Small intestine (tissue), 7 donors: ENCODE measurements around the gene RUBCN. TPM values are rescaled to one million over a fixed set of nuclear protein-coding genes. Genes with fewer than 3 reads are reported as not detected.
"Not testable (repeated sequence)": the region's sequence is repeated elsewhere in the genome, so short reads cannot be mapped to it uniquely, and the experiment has no call there.

Experiments
- DNase-seq, 2 donors: peaks; one replicate each; pipeline versions ENCODE4 v3.0.0 to v3.0.0-alpha.2; 2013
- FAIRE-seq: peaks from 2 replicates; lab custom pipeline; 2012; peaks lifted over from hg19 to GRCh38; lab: Jason Lieb, UNC
- H3K27ac ChIP-seq, 3 donors: one replicate each; pipeline ENCODE4 v1.5.1; 2013; ENCODE audit warnings: low read length in 2 of 3, mild to moderate bottlenecking in 2 of 3, control low read depth in 1 of 3, inconsistent platforms in 1 of 3, low read depth in 1 of 3, moderate library complexity in 1 of 3
- H3K27me3 ChIP-seq, 3 donors: one replicate each; pipeline ENCODE4 v1.6.1; 2013; ENCODE audit warnings: low read length in 3 of 3, inconsistent platforms in 1 of 3; ENCODE audit not compliant: control insufficient read depth in 3 of 3, insufficient read depth in 3 of 3
- H3K36me3 ChIP-seq, 3 donors: one replicate each; pipeline ENCODE4 v1.6.1; 2013; ENCODE audit warnings: low read length in 3 of 3, inconsistent platforms in 1 of 3, low read depth in 1 of 3, mild to moderate bottlenecking in 1 of 3, moderate library complexity in 1 of 3; ENCODE audit not compliant: control insufficient read depth in 3 of 3, insufficient read depth in 2 of 3
- H3K4me1 ChIP-seq, 3 donors: one replicate each; pipeline ENCODE4 v1.6.1; 2013; ENCODE audit warnings: low read length in 2 of 3, inconsistent platforms in 1 of 3, low read depth in 1 of 3, mild to moderate bottlenecking in 1 of 3, moderate library complexity in 1 of 3; ENCODE audit not compliant: control insufficient read depth in 3 of 3, insufficient read depth in 2 of 3
- H3K4me3 ChIP-seq, 3 donors: one replicate each; pipeline ENCODE4 v1.5.1; 2013; ENCODE audit warnings: low read length in 3 of 3, control low read depth in 1 of 3, inconsistent platforms in 1 of 3, low read depth in 1 of 3, mild to moderate bottlenecking in 1 of 3, moderate library complexity in 1 of 3
- H3K9me3 ChIP-seq, 2 donors: one replicate each; pipeline ENCODE4 v1.6.1; 2013; ENCODE audit warnings: low read depth in 1 of 2, low read length in 1 of 2; ENCODE audit not compliant: control insufficient read depth in 2 of 2, insufficient read depth in 1 of 2
- WGBS, 3 donors: extraction: QIAGEN DNeasy Blood & Tissue Kit; methylation state at CpG; one replicate each; pipeline ENCODE4 v1.1.7; 2013; 5-methylcytosine and 5-hydroxymethylcytosine counted together
- polyA plus RNA-seq, 4 donors: library from polyadenylated mRNA; stranded (reverse) in 3 of 4; unstranded in 1 of 4; fragments of 200-250 nt in 3 of 4; fragments of 120-200 nt in 1 of 4; gene quantifications; one replicate each; pipeline versions ENCODE4 v1.2.1 to v1.2.3, GENCODE V29; 2013
- donor health status: healthy with polysubstance abuse.
- donor health status: control.
- donor health status: control.
- donor health status: Bipolar disorder and iron deficiency.
- donor health status: healthy.

Gene RUBCN
- polyA plus RNA-seq, 4 donors: 6.9 to 14.6 (median 11.7) TPM

DNA sequence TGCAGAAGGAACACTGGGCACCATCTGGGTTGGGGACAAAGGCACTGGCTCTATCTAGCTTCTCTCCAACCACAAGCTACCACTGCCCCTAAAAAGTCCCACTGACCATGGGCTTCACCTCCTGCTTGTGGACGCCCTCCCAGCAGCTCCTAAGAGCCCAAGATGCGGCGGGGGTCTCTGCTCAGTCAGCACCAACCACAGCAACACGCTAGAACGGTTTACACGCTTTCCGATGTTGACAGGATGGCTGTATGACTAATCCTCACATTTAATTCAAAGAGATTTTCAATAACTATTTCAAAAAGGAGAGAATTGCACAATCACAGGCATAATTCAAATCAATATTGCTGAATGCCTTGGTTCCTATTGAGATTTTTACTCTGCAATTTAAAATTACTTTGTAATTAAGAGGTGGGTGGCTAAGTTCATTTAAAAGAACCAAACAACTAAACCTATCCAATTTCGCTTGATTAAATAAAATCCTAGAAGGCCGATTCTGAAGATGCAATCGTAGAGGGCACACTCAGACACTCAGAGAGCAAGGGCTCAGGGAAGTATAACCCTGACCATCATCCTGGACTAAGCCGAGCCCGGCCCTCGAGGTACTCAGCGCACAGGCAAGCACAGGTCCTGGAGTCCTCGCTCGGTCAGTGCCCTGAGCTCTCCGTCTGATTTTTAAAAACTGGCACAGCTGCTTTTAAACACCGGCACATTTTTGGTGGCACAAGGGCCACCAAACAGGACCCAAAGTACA lies 110.1 kb downstream of the RUBCN start:
- not testable (repeated sequence) for H3K4me1 ChIP-seq, H3K27ac ChIP-seq, H3K9me3 ChIP-seq, H3K27me3 ChIP-seq, DNase-seq, H3K36me3 ChIP-seq, FAIRE-seq
- H3K4me3 ChIP-seq: peak overlapping the region in 2 of 3 donors; percentile 46 to 49
- 0 to 30% (median 5%) methylated on average over 3 to 8 of the region's 18 CpGs for WGBS, 3 donors

DNA sequence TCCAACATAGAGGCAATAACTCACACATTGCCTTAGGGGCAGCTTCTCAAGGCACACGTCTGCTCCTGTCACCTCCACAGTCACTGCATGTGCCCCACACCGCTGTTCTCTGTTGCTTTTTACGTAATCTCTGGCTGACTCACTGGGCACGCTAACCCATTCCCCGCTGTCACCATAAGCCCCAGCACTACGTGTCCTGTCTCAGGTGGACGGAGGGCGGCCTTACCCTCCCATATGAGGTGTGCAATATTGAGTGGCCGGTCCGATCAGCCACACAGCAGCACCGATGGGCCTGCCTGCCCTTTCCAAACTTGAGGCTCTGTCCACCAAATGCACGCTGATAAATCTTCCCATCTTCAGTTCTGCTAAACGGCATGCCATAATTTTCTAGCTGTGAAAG lies 115.2 kb downstream of the RUBCN start:
- H3K27me3 ChIP-seq, FAIRE-seq, H3K4me3 ChIP-seq, H3K9me3 ChIP-seq, H3K4me1 ChIP-seq, H3K27ac ChIP-seq, DNase-seq: not testable (repeated sequence)
- peaks cover 4 to 21% (median 8%) of the 10 kb centered on the region in 3 donors for H3K36me3 ChIP-seq
- 95 to 97% (median 96%) methylated on average over 13 of the region's 13 CpGs for WGBS, 3 donors

Other genes starting within 250 kb of the RUBCN start
- gene BDH1, start 180.9 kb downstream of the RUBCN start, polyA plus RNA-seq: 100 to 1,000 TPM in 1 of 4 donors, 10 to 100 TPM in 3; 71.1 to 101 (median 91.4) TPM
- gene FYTTD1, start 13.0 kb upstream of the RUBCN start, polyA plus RNA-seq: 10 to 100 TPM; 11.2 to 30.2 (median 12.2) TPM
- 10 to 100 TPM in 2 of 4 donors, 1 to 10 TPM in 2; 4.6 to 32.2 (median 16.1) TPM for gene LRCH3, start 54.4 kb upstream of the RUBCN start, polyA plus RNA-seq
- gene RPL35A, start 213.3 kb upstream of the RUBCN start, polyA plus RNA-seq: 1,000 to 10,000 TPM; 1,252 to 2,127 (median 1,870) TPM
- gene LMLN, start 223.3 kb upstream of the RUBCN start, polyA plus RNA-seq: 1 to 10 TPM in 2 of 4 donors, under 1 TPM in 2; 0.22 to 4.3 (median 0.96) TPM